OCI-LY1 (cell line): ENCODE measurements around the gene SSNA1.

Source experiments
- EZH2 ChIP-seq: fragments of 200-600 bp; sonication (generic), shearing (Covaris generic); IDR thresholded peaks from 2 replicates; pipeline ENCODE4 v1.8.0; 2017; ENCODE audit warnings: borderline replicate concordance, mixed run types, mild to moderate bottlenecking, antibody characterized with exemption, low read length, moderate library complexity, mixed read lengths
- TF ChIP-seq, protein P1 (sequence below): fragments of 200-600 bp; sonication (generic), shearing (Covaris generic); IDR thresholded peaks from 2 replicates; pipeline ENCODE4 v1.5.1; 2017; ENCODE audit warnings: mild to moderate bottlenecking, antibody characterized with exemption, low read length, moderate library complexity, mixed read lengths

DNA sequence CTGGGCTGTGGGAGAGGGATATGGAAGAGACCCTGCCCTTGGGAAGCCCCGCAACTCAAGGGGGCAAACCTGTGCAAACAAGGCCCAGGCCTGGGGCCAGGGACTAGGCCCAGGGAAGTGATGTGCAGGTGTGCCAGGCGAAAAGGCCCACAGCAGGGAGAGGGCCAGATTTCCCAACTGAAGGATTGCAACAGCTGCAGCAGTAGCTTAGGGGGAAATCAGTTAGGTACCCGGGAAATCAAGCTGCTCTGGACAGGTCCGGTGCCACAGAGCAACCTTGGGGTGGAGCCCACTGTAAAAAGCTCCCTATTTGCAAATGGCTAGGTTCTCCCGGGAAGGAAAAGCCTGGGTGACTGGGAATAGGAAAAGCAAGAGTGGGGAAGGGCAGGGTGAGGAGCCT is 39.1 kb upstream of the SSNA1 start:
- TF ChIP-seq EZH2 = no peak
- TF ChIP-seq, protein P1, sequence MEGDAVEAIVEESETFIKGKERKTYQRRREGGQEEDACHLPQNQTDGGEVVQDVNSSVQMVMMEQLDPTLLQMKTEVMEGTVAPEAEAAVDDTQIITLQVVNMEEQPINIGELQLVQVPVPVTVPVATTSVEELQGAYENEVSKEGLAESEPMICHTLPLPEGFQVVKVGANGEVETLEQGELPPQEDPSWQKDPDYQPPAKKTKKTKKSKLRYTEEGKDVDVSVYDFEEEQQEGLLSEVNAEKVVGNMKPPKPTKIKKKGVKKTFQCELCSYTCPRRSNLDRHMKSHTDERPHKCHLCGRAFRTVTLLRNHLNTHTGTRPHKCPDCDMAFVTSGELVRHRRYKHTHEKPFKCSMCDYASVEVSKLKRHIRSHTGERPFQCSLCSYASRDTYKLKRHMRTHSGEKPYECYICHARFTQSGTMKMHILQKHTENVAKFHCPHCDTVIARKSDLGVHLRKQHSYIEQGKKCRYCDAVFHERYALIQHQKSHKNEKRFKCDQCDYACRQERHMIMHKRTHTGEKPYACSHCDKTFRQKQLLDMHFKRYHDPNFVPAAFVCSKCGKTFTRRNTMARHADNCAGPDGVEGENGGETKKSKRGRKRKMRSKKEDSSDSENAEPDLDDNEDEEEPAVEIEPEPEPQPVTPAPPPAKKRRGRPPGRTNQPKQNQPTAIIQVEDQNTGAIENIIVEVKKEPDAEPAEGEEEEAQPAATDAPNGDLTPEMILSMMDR = no peak
